ENCODE results near the gene PPL.
"Not testable (repeated sequence)": the region's sequence is repeated elsewhere in the genome, so short reads cannot be mapped to it uniquely, and the experiment has no call there.

The PPL gene

GRCh38 chr16:4913130-4913773 is 23.7 kb downstream of the PPL start:
- in situ Hi-C loops (cut with HindIII; ENCODE audit: low sequenced_read_pairs): no loop called here

- in situ Hi-C loops (cut with HindIII; ENCODE audit: low sequenced_read_pairs): no loop called here
Measured at GRCh38 chr16:4911970-4912386, 25.0 kb downstream of the PPL start.

- in situ Hi-C loops (cut with HindIII; ENCODE audit: low sequenced_read_pairs): no loop called here
Measured at GRCh38 chr16:4910828-4911227, 26.1 kb downstream of the PPL start.

GRCh38 chr16:4909825-4910224 is 27.1 kb downstream of the PPL start:
- in situ Hi-C loops (cut with HindIII; ENCODE audit: low sequenced_read_pairs): no loop called here

GRCh38 chr16:4908854-4909401 is 28.0 kb downstream of the PPL start:
- in situ Hi-C loops (cut with HindIII; ENCODE audit: low sequenced_read_pairs): no loop called here

- in situ Hi-C loops (cut with HindIII; ENCODE audit: low sequenced_read_pairs): no loop called here
Measured at GRCh38 chr16:4904942-4905615, 31.9 kb downstream of the PPL start.

GRCh38 chr16:4904108-4904941 is 32.6 kb downstream of the PPL start:
- in situ Hi-C loops (cut with HindIII; ENCODE audit: low sequenced_read_pairs): no loop called here

GRCh38 chr16:4902038-4902437 is 34.9 kb downstream of the PPL start:
- in situ Hi-C loops (cut with HindIII; ENCODE audit: low sequenced_read_pairs): no loop called here

- in situ Hi-C loops (cut with HindIII; ENCODE audit: low sequenced_read_pairs): no loop called here
Measured at GRCh38 chr16:4900750-4901149, 36.2 kb downstream of the PPL start.

GRCh38 chr16:4900036-4900435 is 36.9 kb downstream of the PPL start:
- in situ Hi-C loops (cut with HindIII; ENCODE audit: low sequenced_read_pairs): no loop called here

- in situ Hi-C loops (cut with HindIII; ENCODE audit: low sequenced_read_pairs): no loop called here
Measured at GRCh38 chr16:4899474-4899846, 37.5 kb downstream of the PPL start.

GRCh38 chr16:4898811-4899473 is 38.0 kb downstream of the PPL start:
- in situ Hi-C loops (cut with HindIII; ENCODE audit: low sequenced_read_pairs): no loop called here

- in situ Hi-C loops (cut with HindIII; ENCODE audit: low sequenced_read_pairs): no loop called here
Measured at GRCh38 chr16:4897328-4897727, 39.6 kb downstream of the PPL start.

- in situ Hi-C loops (cut with HindIII; ENCODE audit: low sequenced_read_pairs): not testable (repeated sequence)
Measured at GRCh38 chr16:4896761-4897160, 40.2 kb downstream of the PPL start.

GRCh38 chr16:4895366-4895765 is 41.6 kb downstream of the PPL start:
- in situ Hi-C loops (cut with HindIII; ENCODE audit: low sequenced_read_pairs): no loop called here

- in situ Hi-C loops (cut with HindIII; ENCODE audit: low sequenced_read_pairs): no loop called here
Measured at GRCh38 chr16:4894276-4895150, 42.4 kb downstream of the PPL start.

GRCh38 chr16:4893103-4893862 is 43.7 kb downstream of the PPL start:
- in situ Hi-C loops (cut with HindIII; ENCODE audit: low sequenced_read_pairs): no loop called here

- in situ Hi-C loops (cut with HindIII; ENCODE audit: low sequenced_read_pairs): no loop called here
Measured at GRCh38 chr16:4892361-4893102, 44.4 kb downstream of the PPL start.

- in situ Hi-C loops (cut with HindIII; ENCODE audit: low sequenced_read_pairs): no loop called here
Measured at GRCh38 chr16:4891886-4892216, 45.1 kb downstream of the PPL start.
